Neutrophil (primary cell): ENCODE measurements around the gene CDC42BPB.

Experiments
- H3K27ac ChIP-seq: fragments of 200-600 bp; sonication (generic); 2 replicates; pipeline ENCODE4 v1.5.1; 2016; ENCODE audit warnings: mild to moderate bottlenecking, moderate library complexity
- H3K27me3 ChIP-seq: fragments of 200-600 bp; sonication (generic); 2 replicates; pipeline ENCODE4 v1.6.0; 2016; ENCODE audit warnings: mild to moderate bottlenecking
- H3K36me3 ChIP-seq: fragments of 200-600 bp; sonication (generic); 2 replicates; pipeline ENCODE4 v1.5.1; 2017
- H3K4me1 ChIP-seq, 2 experiments: fragments of 200-600 bp in 1 of 2; sonication (generic) in 1 of 2; 1 replicate in 1 of 2; 2 replicates in 1 of 2; pipeline versions ENCODE4 v1.5.1 to v1.6.1; 2013 to 2016; ENCODE audit warnings: low read depth in 1 of 2, low read length in 1 of 2, mild to moderate bottlenecking in 1 of 2, moderate library complexity in 1 of 2; ENCODE audit not compliant: control insufficient read depth in 1 of 2, insufficient read depth in 1 of 2
- H3K4me3 ChIP-seq, 2 experiments: fragments of 200-600 bp in 1 of 2; sonication (generic) in 1 of 2; 1 replicate in 1 of 2; 2 replicates in 1 of 2; pipeline ENCODE4 v1.5.1; 2013 to 2016; ENCODE audit warnings: low read depth in 1 of 2, low read length in 1 of 2, mild to moderate bottlenecking in 1 of 2, moderate library complexity in 1 of 2
- H3K9me3 ChIP-seq: fragments of 200-600 bp; sonication (generic); 2 replicates; pipeline ENCODE4 v1.5.1; 2016
- TF ChIP-seq, protein P1 (sequence below): fragments of 200-600 bp; sonication (generic); IDR thresholded peaks from 2 replicates; pipeline ENCODE4 v1.5.1; 2016; ENCODE audit warnings: antibody characterized with exemption

Gene CDC42BPB

DNA sequence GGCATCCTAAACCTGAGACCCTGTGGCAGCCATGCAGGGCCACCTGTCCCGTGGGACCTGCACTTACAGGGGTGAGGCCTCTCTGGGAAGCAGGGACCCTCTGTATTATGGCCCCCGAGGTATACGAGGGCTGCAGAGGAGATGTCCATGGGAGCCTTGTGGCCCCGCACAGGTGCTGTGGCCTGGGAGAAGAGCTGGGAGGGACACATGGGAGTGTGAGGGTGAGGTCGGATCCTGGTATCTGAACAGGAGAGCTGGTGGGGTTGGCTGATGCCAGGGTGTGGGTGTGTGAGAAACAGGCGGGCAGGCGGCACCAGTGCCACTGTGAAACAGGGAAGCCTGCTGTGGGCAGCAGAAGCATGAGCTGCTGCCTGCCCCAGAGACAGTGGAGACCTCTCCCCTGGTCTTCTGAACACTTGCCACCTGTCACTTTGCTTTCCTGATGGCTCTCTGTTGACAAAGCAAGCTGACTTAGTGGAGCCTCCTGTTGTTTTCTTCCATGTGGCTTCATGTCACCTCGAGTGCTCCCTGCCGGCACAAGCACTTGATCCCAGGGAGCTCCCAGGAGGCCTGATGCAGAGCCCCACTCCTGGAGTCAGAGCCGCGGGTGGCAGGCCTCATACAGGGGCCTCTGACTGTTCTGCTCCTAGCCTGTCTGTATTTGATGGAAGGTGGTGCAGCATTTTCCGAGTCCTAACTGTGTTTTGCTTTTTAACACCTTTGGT, 154.7 kb downstream of the CDC42BPB start:
- Histone ChIP-seq H3K4me1 (peaks cover 9 to 10% of the 10 kb centered on the region in 2 experiments), H3K4me3 (no peak overlapping the region), H3K27ac (no peak overlapping the region), H3K9me3 (no peaks in the 10 kb centered on the region), H3K27me3 (no peaks in the 10 kb centered on the region), H3K36me3 (peaks cover 74% of the 10 kb centered on the region)
- TF ChIP-seq, protein P1, sequence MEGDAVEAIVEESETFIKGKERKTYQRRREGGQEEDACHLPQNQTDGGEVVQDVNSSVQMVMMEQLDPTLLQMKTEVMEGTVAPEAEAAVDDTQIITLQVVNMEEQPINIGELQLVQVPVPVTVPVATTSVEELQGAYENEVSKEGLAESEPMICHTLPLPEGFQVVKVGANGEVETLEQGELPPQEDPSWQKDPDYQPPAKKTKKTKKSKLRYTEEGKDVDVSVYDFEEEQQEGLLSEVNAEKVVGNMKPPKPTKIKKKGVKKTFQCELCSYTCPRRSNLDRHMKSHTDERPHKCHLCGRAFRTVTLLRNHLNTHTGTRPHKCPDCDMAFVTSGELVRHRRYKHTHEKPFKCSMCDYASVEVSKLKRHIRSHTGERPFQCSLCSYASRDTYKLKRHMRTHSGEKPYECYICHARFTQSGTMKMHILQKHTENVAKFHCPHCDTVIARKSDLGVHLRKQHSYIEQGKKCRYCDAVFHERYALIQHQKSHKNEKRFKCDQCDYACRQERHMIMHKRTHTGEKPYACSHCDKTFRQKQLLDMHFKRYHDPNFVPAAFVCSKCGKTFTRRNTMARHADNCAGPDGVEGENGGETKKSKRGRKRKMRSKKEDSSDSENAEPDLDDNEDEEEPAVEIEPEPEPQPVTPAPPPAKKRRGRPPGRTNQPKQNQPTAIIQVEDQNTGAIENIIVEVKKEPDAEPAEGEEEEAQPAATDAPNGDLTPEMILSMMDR = no peak

DNA sequence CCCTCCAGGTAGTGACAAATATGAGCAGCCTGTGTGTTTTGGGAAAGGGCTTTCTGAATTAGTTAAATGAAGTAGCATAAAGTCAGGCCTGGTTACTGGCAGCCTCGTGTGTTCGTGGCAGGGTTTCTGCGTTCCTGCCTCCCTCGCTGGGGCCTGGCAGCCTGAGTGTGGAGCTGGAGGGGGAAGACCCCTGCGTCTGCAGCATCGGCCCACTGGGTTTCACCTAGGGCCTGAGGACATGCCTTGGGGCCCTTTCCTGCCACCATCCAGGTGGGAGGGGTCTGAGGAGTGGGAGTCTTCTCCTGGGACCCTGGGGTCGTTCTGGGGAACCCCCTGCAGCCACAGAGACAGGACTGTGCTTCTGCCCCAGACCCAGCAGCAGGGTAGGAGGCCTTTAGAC, 155.3 kb downstream of the CDC42BPB start:
- TF ChIP-seq, protein P1 = no peak
- H3K36me3 ChIP-seq = peaks cover 73% of the 10 kb centered on the region
- H3K27me3 ChIP-seq = no peaks in the 10 kb centered on the region
- no peak overlapping the region for H3K27ac ChIP-seq
- H3K4me3 ChIP-seq = no peak overlapping the region
- no peaks in the 10 kb centered on the region for H3K9me3 ChIP-seq
- peaks cover 9 to 10% of the 10 kb centered on the region in 2 experiments for H3K4me1 ChIP-seq

DNA sequence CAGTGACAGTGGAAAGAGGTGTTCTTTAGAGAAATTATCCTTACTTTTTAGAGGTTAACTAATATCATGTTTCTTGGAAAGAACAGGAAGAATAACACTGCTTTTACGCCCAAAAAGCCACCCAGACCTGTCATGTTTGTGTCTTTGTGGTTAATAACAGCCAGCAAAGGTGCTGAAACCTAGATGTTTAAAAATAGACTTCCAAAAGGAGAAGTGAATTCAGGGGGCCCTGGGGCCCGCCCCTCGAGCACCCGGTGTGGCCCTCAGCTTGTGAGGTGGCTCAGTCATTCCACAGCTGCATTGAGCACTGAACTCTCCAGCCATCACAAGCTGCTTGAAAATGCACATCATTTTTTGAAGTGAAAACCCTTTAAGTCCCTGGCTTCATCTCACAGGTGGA, 155.7 kb downstream of the CDC42BPB start:
- TF ChIP-seq, protein P1 = no peak
- no peaks in the 10 kb centered on the region for H3K27me3 ChIP-seq
- peaks cover 9 to 10% of the 10 kb centered on the region in 2 experiments for H3K4me1 ChIP-seq
- H3K4me3 ChIP-seq = no peak overlapping the region
- H3K27ac ChIP-seq = peak overlapping the region; percentile 18
- peaks cover 69% of the 10 kb centered on the region for H3K36me3 ChIP-seq
- no peaks in the 10 kb centered on the region for H3K9me3 ChIP-seq

DNA sequence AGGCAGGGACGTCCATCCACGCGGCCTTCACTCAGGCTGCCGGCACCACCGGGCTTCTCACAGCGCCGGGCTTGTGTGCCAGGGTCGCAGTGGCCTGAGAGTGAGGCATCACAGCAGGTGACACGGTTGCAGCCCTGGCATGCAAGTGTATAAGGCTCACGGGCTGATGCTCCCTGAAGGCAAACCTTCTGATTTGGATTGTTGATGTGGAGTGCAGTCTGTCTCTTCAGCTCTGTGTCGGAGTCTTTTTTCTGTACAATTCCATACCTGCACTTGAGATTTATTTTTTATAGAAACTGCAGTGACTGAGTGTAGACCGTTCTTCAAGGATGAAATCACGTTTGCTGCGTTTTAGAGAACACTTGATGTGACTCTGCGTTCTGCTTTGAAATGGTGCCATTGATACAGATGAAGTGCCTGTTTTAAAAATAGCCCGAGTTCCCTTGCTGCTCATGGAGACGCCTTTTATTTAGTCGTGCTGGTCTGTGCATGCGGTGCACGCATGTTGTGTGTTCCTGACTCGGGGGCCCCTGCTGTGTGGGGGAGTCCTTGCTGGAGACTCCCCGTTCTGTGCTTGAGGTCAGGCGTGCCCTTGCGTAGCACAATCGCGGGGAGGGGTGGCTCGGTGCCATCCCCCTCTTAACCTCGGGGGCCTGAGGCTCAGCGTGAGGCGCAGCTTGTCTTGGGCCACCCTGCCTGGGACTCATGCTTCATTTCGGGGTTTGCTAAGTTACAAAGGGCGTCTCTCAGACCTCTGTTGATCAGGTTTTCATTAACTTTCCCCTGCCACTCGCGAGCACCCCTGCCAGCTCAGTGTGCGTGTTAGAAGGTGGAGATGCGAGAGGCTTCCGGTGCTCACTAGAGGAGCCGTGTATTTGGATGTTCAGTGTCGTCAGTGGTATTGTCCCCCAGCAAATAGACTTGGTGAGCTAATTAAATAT, 156.4 kb downstream of the CDC42BPB start:
- Histone ChIP-seq H3K4me3 (no peak overlapping the region), H3K36me3 (peaks cover 66% of the 10 kb centered on the region), H3K27ac (peak overlapping the region; percentile 18), H3K4me1 (peaks cover 9 to 10% of the 10 kb centered on the region in 2 experiments), H3K9me3 (no peaks in the 10 kb centered on the region), H3K27me3 (no peaks in the 10 kb centered on the region)
- TF ChIP-seq, protein P1 = no peak

DNA sequence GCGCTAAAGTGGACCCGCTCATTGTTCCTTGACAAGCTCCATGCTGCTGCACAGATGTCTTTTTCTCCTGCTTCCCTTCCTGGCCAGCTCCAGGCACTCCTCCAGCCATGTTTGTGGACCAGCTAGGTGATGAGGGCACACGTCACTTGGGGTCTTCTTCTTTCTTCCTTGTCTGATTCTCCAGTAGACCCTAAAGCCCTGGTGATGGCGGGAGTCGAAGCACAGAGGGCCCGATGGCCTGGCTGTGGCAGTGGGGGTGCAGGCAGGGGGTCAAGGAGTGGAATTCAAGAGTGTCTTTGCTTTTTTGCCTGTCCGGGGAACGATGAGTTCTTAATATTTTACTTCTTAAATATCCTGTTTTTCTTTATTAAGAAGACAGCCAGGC, 157.8 kb downstream of the CDC42BPB start:
- no peaks in the 10 kb centered on the region for H3K27me3 ChIP-seq
- no peak overlapping the region for H3K27ac ChIP-seq
- H3K4me3 ChIP-seq = no peak overlapping the region
- no peaks in the 10 kb centered on the region for H3K9me3 ChIP-seq
- H3K4me1 ChIP-seq = peaks cover 9 to 10% of the 10 kb centered on the region in 2 experiments
- peaks cover 68% of the 10 kb centered on the region for H3K36me3 ChIP-seq
- TF ChIP-seq, protein P1 = no peak
